GM23338 (cell line): Measurements from ENCODE around the gene MRAS. TPM values are rescaled to one million over a fixed set of nuclear protein-coding genes. Genes with fewer than 3 reads are reported as not detected.
A peak's percentile ranks its signal among the peaks of the same experiment; 100 is the strongest.

Source experiments
- ATAC-seq: fragments of 200-7000 bp; cut with Tn5 transposase; 3 replicates; pipeline ENCODE4 v1.9.1; 2020
- DNase-seq: peaks from one replicate; pipeline ENCODE4 v3.0.0-alpha.2; 2015; ENCODE audit warnings: low spot score
- H2AFZ ChIP-seq: fragments of 200-600 bp; sonication (generic); 2 replicates; pipeline ENCODE4 v1.8.0; 2016; ENCODE audit warnings: antibody characterized with exemption, mild to moderate bottlenecking, moderate library complexity
- H3F3A ChIP-seq: fragments of 200-600 bp; sonication (generic); replicated peaks from 2 replicates; pipeline ENCODE4 v1.8.0; 2017; ENCODE audit warnings: antibody characterized with exemption, mixed run types, low read depth
- H3K27ac ChIP-seq: fragments of 200-600 bp; sonication (generic); 2 replicates; pipeline ENCODE4 v1.6.1; 2016; ENCODE audit warnings: low read depth
- H3K27me3 ChIP-seq: fragments of 200-600 bp; sonication (generic); 2 replicates; pipeline ENCODE4 v1.8.0; 2016; ENCODE audit warnings: mild to moderate bottlenecking, mixed run types, moderate library complexity; ENCODE audit not compliant: insufficient read depth
- H3K36me3 ChIP-seq: fragments of 200-600 bp; sonication (generic); 2 replicates; pipeline ENCODE4 v1.8.0; 2016; ENCODE audit warnings: mild to moderate bottlenecking; ENCODE audit not compliant: insufficient read depth
- H3K4me1 ChIP-seq: fragments of 200-600 bp; sonication (generic); 2 replicates; pipeline ENCODE4 v1.8.0; 2016; ENCODE audit warnings: mild to moderate bottlenecking, moderate library complexity; ENCODE audit not compliant: insufficient read depth
- H3K4me2 ChIP-seq: fragments of 200-600 bp; sonication (generic); 2 replicates; pipeline ENCODE4 v1.7.1; 2017; ENCODE audit warnings: mixed run types
- H3K4me3 ChIP-seq: fragments of 200-600 bp; sonication (generic); 2 replicates; pipeline ENCODE4 v1.6.1; 2016; ENCODE audit warnings: mixed run types
- H3K79me2 ChIP-seq: fragments of 200-600 bp; sonication (generic); replicated peaks from 2 replicates; pipeline ENCODE4 v1.8.0; 2017; ENCODE audit warnings: mild to moderate bottlenecking; ENCODE audit not compliant: insufficient read depth
- H3K9me2 ChIP-seq: fragments of 200-600 bp; sonication (generic); 2 replicates; pipeline ENCODE4 v1.8.0; 2017; ENCODE audit not compliant: insufficient read depth
- H4K20me1 ChIP-seq: fragments of 200-600 bp; sonication (generic); replicated peaks from 2 replicates; pipeline ENCODE4 v1.8.0; 2017; ENCODE audit warnings: mild to moderate bottlenecking; ENCODE audit not compliant: insufficient read depth
- H3K27ac Mint-ChIP-seq: 2 replicates; pipeline ENCODE4 v1.8.0; 2020; ENCODE audit warnings: inconsistent platforms, mild to moderate bottlenecking, moderate library complexity, mixed read lengths
- H3K27me3 Mint-ChIP-seq: 3 replicates; pipeline ENCODE4 v1.8.0; 2022; ENCODE audit warnings: low read depth, mild to moderate bottlenecking, moderate library complexity, mixed read lengths, inconsistent platforms; ENCODE audit not compliant: insufficient read depth, poor library complexity
- H3K36me3 Mint-ChIP-seq: 3 replicates; pipeline ENCODE4 v1.8.0; 2021; ENCODE audit warnings: low read depth, mild to moderate bottlenecking, inconsistent platforms, moderate library complexity, mixed read lengths
- H3K4me1 Mint-ChIP-seq: 3 replicates; pipeline ENCODE4 v1.8.0; 2020; ENCODE audit warnings: mild to moderate bottlenecking, inconsistent platforms, mixed read lengths
- H3K4me3 Mint-ChIP-seq: 3 replicates; pipeline ENCODE4 v1.8.0; 2021; ENCODE audit warnings: moderate library complexity, mild to moderate bottlenecking, inconsistent platforms, mixed read lengths
- H3K9me3 Mint-ChIP-seq: 3 replicates; pipeline ENCODE4 v1.8.0; 2020; ENCODE audit warnings: moderate library complexity, mild to moderate bottlenecking, inconsistent platforms, mixed read lengths
- CTCF ChIP-seq, 2 experiments: fragments of 200-600 bp in 1 of 2; sonication (generic) in 1 of 2; conservative IDR thresholded peaks; 2 replicates each; pipeline versions ENCODE4 v1.5.1 to v1.6.1; 2016 to 2017; ENCODE audit warnings: antibody characterized with exemption in 2 of 2, low read depth in 2 of 2, mild to moderate bottlenecking in 2 of 2, moderate library complexity in 1 of 2
- EZH2 ChIP-seq: fragments of 200-600 bp; sonication (generic); IDR thresholded peaks from one replicate; pipeline ENCODE4 v1.8.0; 2017; ENCODE audit warnings: antibody characterized with exemption, mild to moderate bottlenecking, low read depth; ENCODE audit not compliant: unreplicated experiment
- polyA plus RNA-seq: library from polyadenylated mRNA; unstranded; fragments of >200 nt; fragmentation: Nextera tagmentation; extraction: Ambion mirVana; gene quantifications from 2 replicates; pipeline ENCODE4 v1.2.1, GENCODE V29; 2016
- total RNA-seq: library from RNA; depleted of rRNA; stranded (reverse); fragments of >200 nt; shearing (Covaris generic); gene quantifications from 2 replicates; pipeline ENCODE4 v1.2.3, GENCODE V29; 2014
- TF ChIP-seq, protein P1 (sequence below): fragments of 250-450 bp; sonication (Bioruptor Pico); IDR thresholded peaks from 2 replicates; pipeline ENCODE4 v1.5.0; 2020; ENCODE audit warnings: mild to moderate bottlenecking, moderate library complexity
- TF ChIP-seq, protein P2 (sequence below): IDR thresholded peaks from one replicate; pipeline ENCODE4 v1.6.1; 2018; ENCODE audit warnings: antibody characterized with exemption; ENCODE audit not compliant: unreplicated experiment

Gene MRAS
- total and polyA plus RNA-seq, 2 experiments from 2014 or later, result 9.1 to 10.2 TPM

DNA sequence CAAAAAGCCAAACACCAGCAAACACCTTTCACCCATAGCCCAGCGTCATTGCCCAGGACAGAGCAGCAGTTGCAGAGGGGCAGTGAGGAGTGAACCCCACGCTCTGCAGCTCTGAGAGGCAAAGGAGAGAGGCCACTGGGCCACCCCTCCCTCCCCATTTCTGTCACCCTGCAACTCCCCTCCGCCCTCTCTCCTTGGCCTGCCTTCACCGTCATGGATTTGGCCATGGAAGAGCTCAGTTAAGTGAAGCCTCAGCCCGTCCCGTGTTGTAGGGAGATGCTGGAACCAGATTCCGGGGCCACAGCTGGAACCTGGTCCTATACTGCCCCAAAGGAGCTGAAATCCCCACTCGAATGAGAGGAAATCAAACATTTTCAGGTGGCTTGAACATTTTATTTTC lies 21.9 kb downstream of the MRAS start (continued):
- TF ChIP-seq, protein P1, sequence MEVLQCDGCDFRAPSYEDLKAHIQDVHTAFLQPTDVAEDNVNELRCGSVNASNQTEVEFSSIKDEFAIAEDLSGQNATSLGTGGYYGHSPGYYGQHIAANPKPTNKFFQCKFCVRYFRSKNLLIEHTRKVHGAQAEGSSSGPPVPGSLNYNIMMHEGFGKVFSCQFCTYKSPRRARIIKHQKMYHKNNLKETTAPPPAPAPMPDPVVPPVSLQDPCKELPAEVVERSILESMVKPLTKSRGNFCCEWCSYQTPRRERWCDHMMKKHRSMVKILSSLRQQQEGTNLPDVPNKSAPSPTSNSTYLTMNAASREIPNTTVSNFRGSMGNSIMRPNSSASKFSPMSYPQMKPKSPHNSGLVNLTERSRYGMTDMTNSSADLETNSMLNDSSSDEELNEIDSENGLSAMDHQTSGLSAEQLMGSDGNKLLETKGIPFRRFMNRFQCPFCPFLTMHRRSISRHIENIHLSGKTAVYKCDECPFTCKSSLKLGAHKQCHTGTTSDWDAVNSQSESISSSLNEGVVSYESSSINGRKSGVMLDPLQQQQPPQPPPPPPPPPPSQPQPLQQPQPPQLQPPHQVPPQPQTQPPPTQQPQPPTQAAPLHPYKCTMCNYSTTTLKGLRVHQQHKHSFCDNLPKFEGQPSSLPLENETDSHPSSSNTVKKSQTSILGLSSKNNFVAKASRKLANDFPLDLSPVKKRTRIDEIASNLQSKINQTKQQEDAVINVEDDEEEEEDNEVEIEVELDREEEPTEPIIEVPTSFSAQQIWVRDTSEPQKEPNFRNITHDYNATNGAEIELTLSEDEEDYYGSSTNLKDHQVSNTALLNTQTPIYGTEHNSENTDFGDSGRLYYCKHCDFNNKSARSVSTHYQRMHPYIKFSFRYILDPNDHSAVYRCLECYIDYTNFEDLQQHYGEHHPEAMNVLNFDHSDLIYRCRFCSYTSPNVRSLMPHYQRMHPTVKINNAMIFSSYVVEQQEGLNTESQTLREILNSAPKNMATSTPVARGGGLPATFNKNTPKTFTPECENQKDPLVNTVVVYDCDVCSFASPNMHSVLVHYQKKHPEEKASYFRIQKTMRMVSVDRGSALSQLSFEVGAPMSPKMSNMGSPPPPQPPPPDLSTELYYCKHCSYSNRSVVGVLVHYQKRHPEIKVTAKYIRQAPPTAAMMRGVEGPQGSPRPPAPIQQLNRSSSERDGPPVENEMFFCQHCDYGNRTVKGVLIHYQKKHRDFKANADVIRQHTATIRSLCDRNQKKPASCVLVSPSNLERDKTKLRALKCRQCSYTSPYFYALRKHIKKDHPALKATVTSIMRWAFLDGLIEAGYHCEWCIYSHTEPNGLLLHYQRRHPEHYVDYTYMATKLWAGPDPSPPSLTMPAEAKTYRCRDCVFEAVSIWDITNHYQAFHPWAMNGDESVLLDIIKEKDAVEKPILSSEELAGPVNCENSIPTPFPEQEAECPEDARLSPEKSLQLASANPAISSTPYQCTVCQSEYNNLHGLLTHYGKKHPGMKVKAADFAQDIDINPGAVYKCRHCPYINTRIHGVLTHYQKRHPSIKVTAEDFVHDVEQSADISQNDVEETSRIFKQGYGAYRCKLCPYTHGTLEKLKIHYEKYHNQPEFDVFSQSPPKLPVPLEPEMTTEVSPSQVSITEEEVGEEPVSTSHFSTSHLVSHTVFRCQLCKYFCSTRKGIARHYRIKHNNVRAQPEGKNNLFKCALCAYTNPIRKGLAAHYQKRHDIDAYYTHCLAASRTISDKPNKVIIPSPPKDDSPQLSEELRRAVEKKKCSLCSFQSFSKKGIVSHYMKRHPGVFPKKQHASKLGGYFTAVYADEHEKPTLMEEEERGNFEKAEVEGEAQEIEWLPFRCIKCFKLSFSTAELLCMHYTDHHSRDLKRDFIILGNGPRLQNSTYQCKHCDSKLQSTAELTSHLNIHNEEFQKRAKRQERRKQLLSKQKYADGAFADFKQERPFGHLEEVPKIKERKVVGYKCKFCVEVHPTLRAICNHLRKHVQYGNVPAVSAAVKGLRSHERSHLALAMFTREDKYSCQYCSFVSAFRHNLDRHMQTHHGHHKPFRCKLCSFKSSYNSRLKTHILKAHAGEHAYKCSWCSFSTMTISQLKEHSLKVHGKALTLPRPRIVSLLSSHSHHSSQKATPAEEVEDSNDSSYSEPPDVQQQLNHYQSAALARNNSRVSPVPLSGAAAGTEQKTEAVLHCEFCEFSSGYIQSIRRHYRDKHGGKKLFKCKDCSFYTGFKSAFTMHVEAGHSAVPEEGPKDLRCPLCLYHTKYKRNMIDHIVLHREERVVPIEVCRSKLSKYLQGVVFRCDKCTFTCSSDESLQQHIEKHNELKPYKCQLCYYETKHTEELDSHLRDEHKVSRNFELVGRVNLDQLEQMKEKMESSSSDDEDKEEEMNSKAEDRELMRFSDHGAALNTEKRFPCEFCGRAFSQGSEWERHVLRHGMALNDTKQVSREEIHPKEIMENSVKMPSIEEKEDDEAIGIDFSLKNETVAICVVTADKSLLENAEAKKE, result no peak
- TF ChIP-seq CTCF (conservative IDR thresholded peaks at IDR 0.05; ENCODE audit: low read depth in 2 of 2), result no peak
- TF ChIP-seq EZH2, result no peak

- peaks cover 9% of the 10 kb centered on the region for H3K27me3 Mint-ChIP-seq
- Histone ChIP-seq H3K27me3 (no peaks in the 10 kb centered on the region), H3K4me1 (peaks cover 4% of the 10 kb centered on the region; the same call in 1 of the 2 replicates), H3F3A (no peaks in the 10 kb centered on the region), H3K4me2 (no peak overlapping the region), H3K27ac (no peak overlapping the region), H3K9me2 (0 out of 2 replicates have a peak, but pooled peaks cover 2% of the 10 kb centered on the region), H4K20me1 (no peaks in the 10 kb centered on the region), H2AFZ (no peak overlapping the region), H3K79me2 (no peaks in the 10 kb centered on the region), H3K36me3 (no peaks in the 10 kb centered on the region; the same call in 1 of the 2 replicates), H3K4me3 (no peak overlapping the region)
- peaks cover 10% of the 10 kb centered on the region for H3K4me1 Mint-ChIP-seq
- no peak overlapping the region for H3K4me3 Mint-ChIP-seq
- H3K36me3 Mint-ChIP-seq, result peaks cover 9% of the 10 kb centered on the region; the same call in 1 of the 3 replicates
- ATAC-seq (no peak), DNase-seq (no peak)
- TF ChIP-seq, protein P2, sequence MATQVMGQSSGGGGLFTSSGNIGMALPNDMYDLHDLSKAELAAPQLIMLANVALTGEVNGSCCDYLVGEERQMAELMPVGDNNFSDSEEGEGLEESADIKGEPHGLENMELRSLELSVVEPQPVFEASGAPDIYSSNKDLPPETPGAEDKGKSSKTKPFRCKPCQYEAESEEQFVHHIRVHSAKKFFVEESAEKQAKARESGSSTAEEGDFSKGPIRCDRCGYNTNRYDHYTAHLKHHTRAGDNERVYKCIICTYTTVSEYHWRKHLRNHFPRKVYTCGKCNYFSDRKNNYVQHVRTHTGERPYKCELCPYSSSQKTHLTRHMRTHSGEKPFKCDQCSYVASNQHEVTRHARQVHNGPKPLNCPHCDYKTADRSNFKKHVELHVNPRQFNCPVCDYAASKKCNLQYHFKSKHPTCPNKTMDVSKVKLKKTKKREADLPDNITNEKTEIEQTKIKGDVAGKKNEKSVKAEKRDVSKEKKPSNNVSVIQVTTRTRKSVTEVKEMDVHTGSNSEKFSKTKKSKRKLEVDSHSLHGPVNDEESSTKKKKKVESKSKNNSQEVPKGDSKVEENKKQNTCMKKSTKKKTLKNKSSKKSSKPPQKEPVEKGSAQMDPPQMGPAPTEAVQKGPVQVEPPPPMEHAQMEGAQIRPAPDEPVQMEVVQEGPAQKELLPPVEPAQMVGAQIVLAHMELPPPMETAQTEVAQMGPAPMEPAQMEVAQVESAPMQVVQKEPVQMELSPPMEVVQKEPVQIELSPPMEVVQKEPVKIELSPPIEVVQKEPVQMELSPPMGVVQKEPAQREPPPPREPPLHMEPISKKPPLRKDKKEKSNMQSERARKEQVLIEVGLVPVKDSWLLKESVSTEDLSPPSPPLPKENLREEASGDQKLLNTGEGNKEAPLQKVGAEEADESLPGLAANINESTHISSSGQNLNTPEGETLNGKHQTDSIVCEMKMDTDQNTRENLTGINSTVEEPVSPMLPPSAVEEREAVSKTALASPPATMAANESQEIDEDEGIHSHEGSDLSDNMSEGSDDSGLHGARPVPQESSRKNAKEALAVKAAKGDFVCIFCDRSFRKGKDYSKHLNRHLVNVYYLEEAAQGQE, result no peak
- peak in 1 of 2 experiments; percentile 37; a peak in 2 of 4 replicates for TF ChIP-seq CTCF (conservative IDR thresholded peaks at IDR 0.05; ENCODE audit: low read depth in 2 of 2)
- H3K9me3 Mint-ChIP-seq, result no peaks in the 10 kb centered on the region; the same call in 2 of the 3 replicates
- H3K27ac Mint-ChIP-seq, result no peak overlapping the region
Observed at GRCh38 chr3:138371070-138371965, 22.9 kb downstream of the MRAS start.
